ENCODE measurements around the gene HOXB1. TPM values are rescaled to one million over a fixed set of nuclear protein-coding genes. Genes with fewer than 3 reads are reported as not detected.
A peak's percentile ranks its signal among the peaks of the same experiment; 100 is the strongest.
"Not testable (repeated sequence)": the region's sequence is repeated elsewhere in the genome, so short reads cannot be mapped to it uniquely, and the experiment has no call there.

HOXB1 gene
- total RNA-seq, 1 donor from 2014 or later, result not detected

GRCh38 chr17:48541036-48541576 lies 10.3 kb upstream of the HOXB1 start:
- DNase-seq (ENCODE audit: low read depth), result no peak
- FAIRE-seq, result no peak

DNA sequence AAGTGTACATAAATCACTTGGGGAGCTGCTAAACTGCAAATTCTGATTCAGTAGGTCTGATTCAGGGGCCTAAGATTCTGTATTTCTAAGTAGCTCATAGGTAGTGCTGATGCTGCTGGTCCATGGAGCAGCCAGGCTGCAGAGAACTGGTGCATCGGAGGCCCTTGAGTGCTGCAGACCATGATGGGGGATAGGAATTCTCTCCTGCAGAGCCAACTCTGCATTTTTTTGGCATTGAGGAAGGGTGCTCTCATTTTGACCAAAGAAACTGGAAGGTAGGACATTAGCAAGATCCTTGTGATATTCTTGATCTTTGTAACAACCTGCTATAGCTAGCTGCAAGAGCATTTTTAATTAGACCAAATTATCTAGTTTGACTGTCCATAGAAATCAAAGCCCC lies 9.4 kb upstream of the HOXB1 start:
- Histone ChIP-seq H3K4me3 (ENCODE audit: low read depth, low read length) (no peak overlapping the region), H3K27me3 (ENCODE audit: control insufficient read depth, insufficient read depth, low read length) (peaks cover 44% of the 10 kb centered on the region), H3K36me3 (ENCODE audit: control insufficient read depth, insufficient read depth, low read length) (no peaks in the 10 kb centered on the region)
- FAIRE-seq, result no peak
- no peak for DNase-seq (ENCODE audit: low read depth)
- TF ChIP-seq, protein P1, sequence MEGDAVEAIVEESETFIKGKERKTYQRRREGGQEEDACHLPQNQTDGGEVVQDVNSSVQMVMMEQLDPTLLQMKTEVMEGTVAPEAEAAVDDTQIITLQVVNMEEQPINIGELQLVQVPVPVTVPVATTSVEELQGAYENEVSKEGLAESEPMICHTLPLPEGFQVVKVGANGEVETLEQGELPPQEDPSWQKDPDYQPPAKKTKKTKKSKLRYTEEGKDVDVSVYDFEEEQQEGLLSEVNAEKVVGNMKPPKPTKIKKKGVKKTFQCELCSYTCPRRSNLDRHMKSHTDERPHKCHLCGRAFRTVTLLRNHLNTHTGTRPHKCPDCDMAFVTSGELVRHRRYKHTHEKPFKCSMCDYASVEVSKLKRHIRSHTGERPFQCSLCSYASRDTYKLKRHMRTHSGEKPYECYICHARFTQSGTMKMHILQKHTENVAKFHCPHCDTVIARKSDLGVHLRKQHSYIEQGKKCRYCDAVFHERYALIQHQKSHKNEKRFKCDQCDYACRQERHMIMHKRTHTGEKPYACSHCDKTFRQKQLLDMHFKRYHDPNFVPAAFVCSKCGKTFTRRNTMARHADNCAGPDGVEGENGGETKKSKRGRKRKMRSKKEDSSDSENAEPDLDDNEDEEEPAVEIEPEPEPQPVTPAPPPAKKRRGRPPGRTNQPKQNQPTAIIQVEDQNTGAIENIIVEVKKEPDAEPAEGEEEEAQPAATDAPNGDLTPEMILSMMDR (IDR thresholded peaks at IDR 0.05; ENCODE audit: insufficient read depth, low read length, severe bottlenecking), result no peak

More at GRCh38 chr17:48541036-48541576, 10.3 kb upstream of the HOXB1 start:
- Histone ChIP-seq H3K27me3 (ENCODE audit: control insufficient read depth, insufficient read depth, low read length) (peaks cover 50% of the 10 kb centered on the region), H3K4me3 (ENCODE audit: low read depth, low read length) (no peak overlapping the region), H3K36me3 (ENCODE audit: control insufficient read depth, insufficient read depth, low read length) (no peaks in the 10 kb centered on the region)
- TF ChIP-seq, protein P1 (IDR thresholded peaks at IDR 0.05; ENCODE audit: insufficient read depth, low read length, severe bottlenecking), result no peak

GRCh38 chr17:48539177-48539576 lies 8.4 kb upstream of the HOXB1 start:
- peaks cover 37% of the 10 kb centered on the region for H3K27me3 ChIP-seq (ENCODE audit: control insufficient read depth, insufficient read depth, low read length)
- TF ChIP-seq, protein P1 (IDR thresholded peaks at IDR 0.05; ENCODE audit: insufficient read depth, low read length, severe bottlenecking), result no peak
- no peak overlapping the region for H3K4me3 ChIP-seq (ENCODE audit: low read depth, low read length)
- peak; percentile 30 for DNase-seq (ENCODE audit: low read depth)
- no peaks in the 10 kb centered on the region for H3K36me3 ChIP-seq (ENCODE audit: control insufficient read depth, insufficient read depth, low read length)
- FAIRE-seq, result no peak

DNA sequence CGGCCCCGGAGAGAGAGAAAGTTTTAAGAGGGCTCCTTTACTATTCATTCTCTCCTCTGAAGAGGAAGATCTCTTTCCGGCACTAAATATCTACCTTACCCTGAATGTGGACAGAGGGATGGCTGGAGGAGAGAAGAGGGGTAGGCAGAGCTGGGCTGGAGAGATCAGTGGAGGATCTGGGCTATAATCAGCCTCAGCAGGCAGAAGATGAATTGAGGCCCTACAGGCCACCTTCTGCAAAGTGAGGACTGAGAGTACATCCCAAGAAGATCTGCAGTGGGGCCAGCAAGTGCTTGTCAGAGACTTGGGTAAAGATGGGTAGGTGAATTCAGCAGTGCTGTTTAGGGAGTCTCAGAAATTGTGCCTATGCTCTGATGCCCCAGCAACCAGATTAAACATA lies 6.5 kb upstream of the HOXB1 start:
- TF ChIP-seq, protein P1 (IDR thresholded peaks at IDR 0.05; ENCODE audit: insufficient read depth, low read length, severe bottlenecking), result no peak
- DNase-seq (ENCODE audit: low read depth) (no peak), FAIRE-seq (no peak)
- no peak overlapping the region for H3K4me3 ChIP-seq (ENCODE audit: low read depth, low read length)
- H3K36me3 ChIP-seq (ENCODE audit: control insufficient read depth, insufficient read depth, low read length), result no peaks in the 10 kb centered on the region
- peaks cover 26% of the 10 kb centered on the region for H3K27me3 ChIP-seq (ENCODE audit: control insufficient read depth, insufficient read depth, low read length)

GRCh38 chr17:48535793-48536559 lies 5.2 kb upstream of the HOXB1 start:
- not testable (repeated sequence) for DNase-seq (ENCODE audit: low read depth); FAIRE-seq

GRCh38 chr17:48532261-48532660 lies 1.4 kb upstream of the HOXB1 start:
- FAIRE-seq (no peak), DNase-seq (ENCODE audit: low read depth) (no peak)
- peaks cover 45% of the 10 kb centered on the region for H3K27me3 ChIP-seq (ENCODE audit: control insufficient read depth, insufficient read depth, low read length)
- H3K36me3 ChIP-seq (ENCODE audit: control insufficient read depth, insufficient read depth, low read length), result no peaks in the 10 kb centered on the region
- no peak overlapping the region for H3K4me3 ChIP-seq (ENCODE audit: low read depth, low read length)
- TF ChIP-seq, protein P1 (IDR thresholded peaks at IDR 0.05; ENCODE audit: insufficient read depth, low read length, severe bottlenecking), result no peak

More at GRCh38 chr17:48535793-48536559, 5.2 kb upstream of the HOXB1 start:
- peaks cover 23% of the 10 kb centered on the region for H3K27me3 ChIP-seq (ENCODE audit: control insufficient read depth, insufficient read depth, low read length)
- H3K4me3 ChIP-seq (ENCODE audit: low read depth, low read length); H3K36me3 ChIP-seq (ENCODE audit: control insufficient read depth, insufficient read depth, low read length): not testable (repeated sequence)
